ENCODE results near the gene MAGI3. TPM values are rescaled to one million over a fixed set of nuclear protein-coding genes. Genes with fewer than 3 reads are reported as not detected.

Gene MAGI3
- total and polyA plus RNA-seq, 2 of the 13 experiments (the other 11 are each of a cell fraction or from before 2014, with no cell fraction given) = 4.0 to 11.8 TPM

GRCh38 chr1:113508364-113509164 lies 118.2 kb downstream of the MAGI3 start (continued):
- TF ChIP-seq PRDM10 (CRISPR knock-in tag; IDR thresholded peaks at IDR 0.05; ENCODE audit: low read depth) (no peak), TMF1 (CRISPR knock-in tag; IDR thresholded peaks at IDR 0.05; ENCODE audit: low read depth) (no peak), NRL (CRISPR knock-in tag; IDR thresholded peaks at IDR 0.05; ENCODE audit: borderline replicate concordance) (no peak), ZNF562 (CRISPR knock-in tag; IDR thresholded peaks at IDR 0.05; ENCODE audit: borderline replicate concordance) (no peak), SRSF4 (IDR thresholded peaks at IDR 0.05; ENCODE audit: low read depth, low read length, poor library complexity, severe bottlenecking) (no peak), ZNF792 (CRISPR knock-in tag; IDR thresholded peaks at IDR 0.05) (peak; percentile 82), RXRA (CRISPR knock-in tag; IDR thresholded peaks at IDR 0.05) (no peak; the same call in 1 of the 2 replicates), PHF20 (CRISPR knock-in tag; IDR thresholded peaks at IDR 0.05) (no peak)
- TF ChIP-seq, protein P1, sequence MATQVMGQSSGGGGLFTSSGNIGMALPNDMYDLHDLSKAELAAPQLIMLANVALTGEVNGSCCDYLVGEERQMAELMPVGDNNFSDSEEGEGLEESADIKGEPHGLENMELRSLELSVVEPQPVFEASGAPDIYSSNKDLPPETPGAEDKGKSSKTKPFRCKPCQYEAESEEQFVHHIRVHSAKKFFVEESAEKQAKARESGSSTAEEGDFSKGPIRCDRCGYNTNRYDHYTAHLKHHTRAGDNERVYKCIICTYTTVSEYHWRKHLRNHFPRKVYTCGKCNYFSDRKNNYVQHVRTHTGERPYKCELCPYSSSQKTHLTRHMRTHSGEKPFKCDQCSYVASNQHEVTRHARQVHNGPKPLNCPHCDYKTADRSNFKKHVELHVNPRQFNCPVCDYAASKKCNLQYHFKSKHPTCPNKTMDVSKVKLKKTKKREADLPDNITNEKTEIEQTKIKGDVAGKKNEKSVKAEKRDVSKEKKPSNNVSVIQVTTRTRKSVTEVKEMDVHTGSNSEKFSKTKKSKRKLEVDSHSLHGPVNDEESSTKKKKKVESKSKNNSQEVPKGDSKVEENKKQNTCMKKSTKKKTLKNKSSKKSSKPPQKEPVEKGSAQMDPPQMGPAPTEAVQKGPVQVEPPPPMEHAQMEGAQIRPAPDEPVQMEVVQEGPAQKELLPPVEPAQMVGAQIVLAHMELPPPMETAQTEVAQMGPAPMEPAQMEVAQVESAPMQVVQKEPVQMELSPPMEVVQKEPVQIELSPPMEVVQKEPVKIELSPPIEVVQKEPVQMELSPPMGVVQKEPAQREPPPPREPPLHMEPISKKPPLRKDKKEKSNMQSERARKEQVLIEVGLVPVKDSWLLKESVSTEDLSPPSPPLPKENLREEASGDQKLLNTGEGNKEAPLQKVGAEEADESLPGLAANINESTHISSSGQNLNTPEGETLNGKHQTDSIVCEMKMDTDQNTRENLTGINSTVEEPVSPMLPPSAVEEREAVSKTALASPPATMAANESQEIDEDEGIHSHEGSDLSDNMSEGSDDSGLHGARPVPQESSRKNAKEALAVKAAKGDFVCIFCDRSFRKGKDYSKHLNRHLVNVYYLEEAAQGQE (IDR thresholded peaks at IDR 0.05; ENCODE audit: borderline replicate concordance in 1 of 2, low read depth in 1 of 2, low read length in 2 of 2) = no peak; a peak in 1 of 4 replicates
